OCI-LY1 (cell line): ENCODE measurements around the gene DPP6.

Experiments used
- H2AFZ ChIP-seq: fragments of 200-600 bp; sonication (generic), shearing (Covaris generic); 2 replicates; pipeline ENCODE4 v1.6.0; 2014; ENCODE audit warnings: antibody characterized with exemption, mild to moderate bottlenecking, low read length
- H3F3A ChIP-seq: fragments of 200-600 bp; sonication (generic), shearing (Covaris generic); 2 replicates; pipeline ENCODE4 v1.6.0; 2014; ENCODE audit warnings: mild to moderate bottlenecking, antibody characterized with exemption, low read length, moderate library complexity; ENCODE audit not compliant: insufficient read depth
- H3K27ac ChIP-seq: fragments of 200-600 bp; sonication (generic); 2 replicates; pipeline ENCODE4 v1.5.1; 2014; ENCODE audit warnings: low read length, mixed run types, mild to moderate bottlenecking, low read depth; ENCODE audit not compliant: poor library complexity, severe bottlenecking
- H3K27me3 ChIP-seq: fragments of 200-600 bp; sonication (generic); 2 replicates; pipeline ENCODE4 v1.6.0; 2014; ENCODE audit warnings: antibody characterized with exemption, mild to moderate bottlenecking, low read length, moderate library complexity; ENCODE audit not compliant: insufficient read depth
- H3K36me3 ChIP-seq: fragments of 200-600 bp; sonication (generic); 2 replicates; pipeline ENCODE4 v1.6.1; 2014; ENCODE audit warnings: mild to moderate bottlenecking, antibody characterized with exemption, low read length, moderate library complexity, mixed read lengths; ENCODE audit not compliant: insufficient read depth
- H3K4me1 ChIP-seq: fragments of 200-600 bp; sonication (generic); 2 replicates; pipeline ENCODE4 v1.5.1; 2014; ENCODE audit warnings: mild to moderate bottlenecking, low read length, moderate library complexity; ENCODE audit not compliant: insufficient read depth, severe bottlenecking
- H3K4me2 ChIP-seq: fragments of 200-600 bp; sonication (generic), shearing (Covaris generic); 2 replicates; pipeline ENCODE4 v1.6.1; 2014; ENCODE audit warnings: low read length
- H3K4me3 ChIP-seq: fragments of 200-600 bp; sonication (generic); 2 replicates; pipeline ENCODE4 v1.5.1; 2014; ENCODE audit warnings: low read length, low read depth, mild to moderate bottlenecking, mixed read lengths; ENCODE audit not compliant: poor library complexity, severe bottlenecking
- H3K79me2 ChIP-seq: fragments of 200-600 bp; shearing (Covaris generic); 2 replicates; pipeline ENCODE4 v1.6.1; 2016; ENCODE audit warnings: mixed run types, low read length, mixed read lengths; ENCODE audit not compliant: insufficient read depth
- H3K9ac ChIP-seq: fragments of 200-600 bp; sonication (generic), shearing (Covaris generic); 2 replicates; pipeline ENCODE4 v1.6.1; 2014; ENCODE audit warnings: mild to moderate bottlenecking, low read length, mixed read lengths
- H3K9me2 ChIP-seq: fragments of 200-600 bp; sonication (generic), shearing (Covaris generic); 2 replicates; pipeline ENCODE4 v1.6.1; 2014; ENCODE audit warnings: low read depth, mild to moderate bottlenecking, low read length, mixed read lengths
- H3K9me3 ChIP-seq: fragments of 200-600 bp; shearing (Covaris generic); 2 replicates; pipeline ENCODE4 v1.6.1; 2014; ENCODE audit warnings: low read length, mixed read lengths
- H4K20me1 ChIP-seq: fragments of 200-600 bp; sonication (generic), shearing (Covaris generic); 2 replicates; pipeline ENCODE4 v1.6.0; 2016; ENCODE audit warnings: mild to moderate bottlenecking, low read length; ENCODE audit not compliant: insufficient read depth
- CTCF ChIP-seq: fragments of 200-600 bp; sonication (generic), shearing (Covaris generic); IDR thresholded peaks from 2 replicates; pipeline ENCODE4 v1.5.1; 2017; ENCODE audit warnings: mild to moderate bottlenecking, antibody characterized with exemption, low read length, moderate library complexity, mixed read lengths
- EZH2 ChIP-seq: fragments of 200-600 bp; sonication (generic), shearing (Covaris generic); IDR thresholded peaks from 2 replicates; pipeline ENCODE4 v1.8.0; 2017; ENCODE audit warnings: borderline replicate concordance, mixed run types, mild to moderate bottlenecking, antibody characterized with exemption, low read length, moderate library complexity, mixed read lengths

The DPP6 gene

GRCh38 chr7:154204046-154204445, 151.8 kb downstream of the DPP6 start:
- Histone ChIP-seq H3K27me3 (no peaks in the 10 kb centered on the region), H3K36me3 (no peaks in the 10 kb centered on the region), H3K4me2 (no peak overlapping the region), H2AFZ (no peak overlapping the region), H4K20me1 (no peaks in the 10 kb centered on the region), H3K79me2 (no peaks in the 10 kb centered on the region), H3K4me1 (no peaks in the 10 kb centered on the region), H3K9me2 (no peaks in the 10 kb centered on the region), H3K27ac (no peak overlapping the region), H3K4me3 (no peak overlapping the region), H3K9ac (no peak overlapping the region), H3K9me3 (no peaks in the 10 kb centered on the region), H3F3A (no peaks in the 10 kb centered on the region)
- TF ChIP-seq CTCF (no peak), EZH2 (no peak)

GRCh38 chr7:154212861-154213260, 160.7 kb downstream of the DPP6 start:
- TF ChIP-seq EZH2, result no peak
- no peak for TF ChIP-seq CTCF

GRCh38 chr7:154217688-154218340, 165.6 kb downstream of the DPP6 start:
- Histone ChIP-seq H3K4me1 (no peaks in the 10 kb centered on the region), H3K9me3 (no peaks in the 10 kb centered on the region), H3K4me3 (no peak overlapping the region), H3K79me2 (no peaks in the 10 kb centered on the region), H3K36me3 (no peaks in the 10 kb centered on the region), H3K27me3 (no peaks in the 10 kb centered on the region), H3K27ac (no peak overlapping the region), H3K9ac (no peak overlapping the region), H3F3A (no peaks in the 10 kb centered on the region), H4K20me1 (no peaks in the 10 kb centered on the region), H2AFZ (no peak overlapping the region), H3K4me2 (no peak overlapping the region), H3K9me2 (no peaks in the 10 kb centered on the region)
- TF ChIP-seq EZH2, result no peak
- no peak for TF ChIP-seq CTCF

More at GRCh38 chr7:154212861-154213260, 160.7 kb downstream of the DPP6 start:
- no peaks in the 10 kb centered on the region for H3K27me3 ChIP-seq
- H3K9ac ChIP-seq, result no peak overlapping the region
- no peaks in the 10 kb centered on the region for H3K4me1 ChIP-seq
- no peaks in the 10 kb centered on the region for H3K36me3 ChIP-seq
- H4K20me1 ChIP-seq, result no peaks in the 10 kb centered on the region
- H3K27ac ChIP-seq, result no peak overlapping the region
- H2AFZ ChIP-seq, result no peak overlapping the region
- no peak overlapping the region for H3K4me3 ChIP-seq
- H3K9me2 ChIP-seq, result no peaks in the 10 kb centered on the region
- no peaks in the 10 kb centered on the region for H3K79me2 ChIP-seq
- no peak overlapping the region for H3K4me2 ChIP-seq
- H3K9me3 ChIP-seq, result no peaks in the 10 kb centered on the region
- H3F3A ChIP-seq, result no peaks in the 10 kb centered on the region
